PC-3 (cell line): Measurements from ENCODE around the gene LHFPL2.

Experiments used
- EZH2phosphoT487 ChIP-seq: fragments of 300-600 bp; sonication (generic); IDR thresholded peaks from 2 replicates; pipeline ENCODE4 v1.6.1; 2018; ENCODE audit warnings: mild to moderate bottlenecking, antibody characterized with exemption, low read length, borderline replicate concordance
- TF ChIP-seq, protein P1 (sequence below): fragments of 300-600 bp; sonication (generic); conservative IDR thresholded peaks from 2 replicates; pipeline ENCODE4 v1.5.1; 2017; ENCODE audit warnings: antibody characterized with exemption, low read depth, mild to moderate bottlenecking, low read length

DNA sequence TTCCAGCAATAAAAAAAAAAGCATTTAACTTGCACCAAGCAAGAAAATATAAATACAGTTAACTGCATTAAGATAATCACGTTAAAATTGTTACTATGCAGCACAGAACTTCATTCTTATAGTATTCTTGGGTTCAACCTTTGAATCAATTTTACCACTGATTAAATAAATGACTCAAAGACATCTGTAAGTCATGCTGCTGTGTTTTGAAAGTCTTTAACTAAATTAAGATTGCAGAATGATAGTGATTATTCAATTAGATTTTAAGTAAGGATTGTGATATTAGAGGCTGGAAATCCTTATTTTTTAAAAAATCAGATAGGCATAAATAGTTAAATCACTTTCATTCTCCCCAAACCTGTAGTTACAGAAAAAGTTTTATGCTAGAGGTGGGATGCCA lies 171.8 kb downstream of the LHFPL2 start:
- TF ChIP-seq, protein P1, sequence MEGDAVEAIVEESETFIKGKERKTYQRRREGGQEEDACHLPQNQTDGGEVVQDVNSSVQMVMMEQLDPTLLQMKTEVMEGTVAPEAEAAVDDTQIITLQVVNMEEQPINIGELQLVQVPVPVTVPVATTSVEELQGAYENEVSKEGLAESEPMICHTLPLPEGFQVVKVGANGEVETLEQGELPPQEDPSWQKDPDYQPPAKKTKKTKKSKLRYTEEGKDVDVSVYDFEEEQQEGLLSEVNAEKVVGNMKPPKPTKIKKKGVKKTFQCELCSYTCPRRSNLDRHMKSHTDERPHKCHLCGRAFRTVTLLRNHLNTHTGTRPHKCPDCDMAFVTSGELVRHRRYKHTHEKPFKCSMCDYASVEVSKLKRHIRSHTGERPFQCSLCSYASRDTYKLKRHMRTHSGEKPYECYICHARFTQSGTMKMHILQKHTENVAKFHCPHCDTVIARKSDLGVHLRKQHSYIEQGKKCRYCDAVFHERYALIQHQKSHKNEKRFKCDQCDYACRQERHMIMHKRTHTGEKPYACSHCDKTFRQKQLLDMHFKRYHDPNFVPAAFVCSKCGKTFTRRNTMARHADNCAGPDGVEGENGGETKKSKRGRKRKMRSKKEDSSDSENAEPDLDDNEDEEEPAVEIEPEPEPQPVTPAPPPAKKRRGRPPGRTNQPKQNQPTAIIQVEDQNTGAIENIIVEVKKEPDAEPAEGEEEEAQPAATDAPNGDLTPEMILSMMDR, result no peak
- TF ChIP-seq EZH2phosphoT487, result no peak
